MM.1S (cell line): ENCODE results near the gene ASCC2.

Experiments
- DNase-seq: peaks from one replicate; pipeline ENCODE4 v3.0.0-alpha.2; 2015
- H2AFZ ChIP-seq: fragments of 300-600 bp; sonication (generic); 2 replicates; pipeline ENCODE4 v1.6.0; 2016; ENCODE audit warnings: antibody characterized with exemption, low read length
- H3F3A ChIP-seq: fragments of 300-600 bp; sonication (generic); 2 replicates; pipeline ENCODE4 v1.6.1; 2016; ENCODE audit warnings: mild to moderate bottlenecking, antibody characterized with exemption, low read length, moderate library complexity, mixed read lengths; ENCODE audit not compliant: insufficient read depth
- H3K27ac ChIP-seq: fragments of 300-600 bp; sonication (generic); 2 replicates; pipeline ENCODE4 v1.5.1; 2016; ENCODE audit warnings: mild to moderate bottlenecking, low read length
- H3K27me3 ChIP-seq: fragments of 300-600 bp; sonication (generic); replicated peaks from 2 replicates; pipeline ENCODE4 v1.6.0; 2016; ENCODE audit warnings: low read length; ENCODE audit not compliant: insufficient read depth
- H3K36me3 ChIP-seq: fragments of 300-600 bp; sonication (generic); replicated peaks from 2 replicates; pipeline ENCODE4 v1.6.1; 2016; ENCODE audit warnings: mild to moderate bottlenecking, low read length, mixed read lengths; ENCODE audit not compliant: insufficient read depth
- H3K4me1 ChIP-seq: fragments of 300-600 bp; sonication (generic); 2 replicates; pipeline ENCODE4 v1.6.1; 2016; ENCODE audit warnings: low read length, mixed read lengths
- H3K4me2 ChIP-seq: fragments of 300-600 bp; sonication (generic); 2 replicates; pipeline ENCODE4 v1.6.0; 2016; ENCODE audit warnings: low read depth, low read length
- H3K4me3 ChIP-seq: fragments of 300-600 bp; sonication (generic); 2 replicates; pipeline ENCODE4 v1.5.1; 2016; ENCODE audit warnings: low read length, mixed read lengths
- H3K79me2 ChIP-seq: fragments of 300-600 bp; sonication (generic); 2 replicates; pipeline ENCODE4 v1.6.1; 2016; ENCODE audit warnings: mixed run types, low read length, mixed read lengths
- H3K9ac ChIP-seq: fragments of 300-600 bp; sonication (generic); 2 replicates; pipeline ENCODE4 v1.6.1; 2016; ENCODE audit warnings: low read length, mixed read lengths
- H3K9me2 ChIP-seq: fragments of 300-600 bp; sonication (generic); replicated peaks from 2 replicates; pipeline ENCODE4 v1.6.1; 2016; ENCODE audit warnings: mild to moderate bottlenecking, low read length, mixed read lengths; ENCODE audit not compliant: insufficient read depth
- H3K9me3 ChIP-seq: fragments of 300-600 bp; sonication (generic); replicated peaks from 2 replicates; pipeline ENCODE4 v1.6.1; 2016; ENCODE audit warnings: mild to moderate bottlenecking, low read length, mixed read lengths; ENCODE audit not compliant: insufficient read depth
- H4K20me1 ChIP-seq: fragments of 300-600 bp; sonication (generic); 2 replicates; pipeline ENCODE4 v1.6.1; 2016; ENCODE audit warnings: mild to moderate bottlenecking, low read length, moderate library complexity, mixed read lengths; ENCODE audit not compliant: insufficient read depth
- EZH2 ChIP-seq: fragments of 300-600 bp; sonication (generic); optimal IDR thresholded peaks from 2 replicates; pipeline ENCODE3; 2017; ENCODE audit warnings: low read depth, mild to moderate bottlenecking, antibody characterized with exemption, low read length, mixed read lengths
- EZH2phosphoT487 ChIP-seq: fragments of 300-600 bp; sonication (generic); IDR thresholded peaks from 2 replicates; pipeline ENCODE4 v1.6.1; 2018; ENCODE audit warnings: antibody characterized with exemption, low read length
- TF ChIP-seq, protein P1 (sequence below): fragments of 300-600 bp; sonication (generic); IDR thresholded peaks from 2 replicates; pipeline ENCODE4 v1.5.1; 2016; ENCODE audit warnings: antibody characterized with exemption, low read length, mixed read lengths

The ASCC2 gene

DNA sequence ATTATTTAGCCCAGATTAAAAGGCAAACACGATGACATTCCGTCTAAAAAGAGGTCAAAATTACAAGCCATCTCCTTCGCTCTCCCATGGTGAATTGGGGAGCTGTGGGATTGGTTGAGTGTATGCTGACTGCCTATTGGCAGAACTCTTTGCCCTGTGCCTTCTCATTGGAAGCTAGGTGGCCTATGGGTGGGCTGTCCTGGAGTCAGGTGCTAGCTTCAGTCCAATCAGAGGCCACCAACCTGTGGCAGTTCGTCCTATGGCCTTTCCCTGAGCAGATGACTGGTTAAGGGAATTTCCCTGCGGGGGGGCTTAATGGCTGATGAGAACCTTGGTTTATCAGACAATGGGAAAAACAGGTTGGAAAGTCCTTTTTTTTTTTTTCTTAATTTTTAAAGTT is 41.7 kb upstream of the ASCC2 start:
- no peaks in the 10 kb centered on the region for H4K20me1 ChIP-seq
- no peak for DNase-seq
- peaks cover 17% of the 10 kb centered on the region for H3K79me2 ChIP-seq
- no peak overlapping the region for H2AFZ ChIP-seq
- no peak overlapping the region for H3K4me3 ChIP-seq
- TF ChIP-seq EZH2: no peak
- no peaks in the 10 kb centered on the region for H3K9me3 ChIP-seq
- H3K9ac ChIP-seq: no peak overlapping the region
- H3K27ac ChIP-seq: no peak overlapping the region
- H3K9me2 ChIP-seq: no peaks in the 10 kb centered on the region
- no peaks in the 10 kb centered on the region; the same call in 1 of the 2 replicates for H3K4me1 ChIP-seq
- no peaks in the 10 kb centered on the region for H3K36me3 ChIP-seq
- no peaks in the 10 kb centered on the region for H3K27me3 ChIP-seq
- no peaks in the 10 kb centered on the region for H3F3A ChIP-seq
- no peak overlapping the region for H3K4me2 ChIP-seq

DNA sequence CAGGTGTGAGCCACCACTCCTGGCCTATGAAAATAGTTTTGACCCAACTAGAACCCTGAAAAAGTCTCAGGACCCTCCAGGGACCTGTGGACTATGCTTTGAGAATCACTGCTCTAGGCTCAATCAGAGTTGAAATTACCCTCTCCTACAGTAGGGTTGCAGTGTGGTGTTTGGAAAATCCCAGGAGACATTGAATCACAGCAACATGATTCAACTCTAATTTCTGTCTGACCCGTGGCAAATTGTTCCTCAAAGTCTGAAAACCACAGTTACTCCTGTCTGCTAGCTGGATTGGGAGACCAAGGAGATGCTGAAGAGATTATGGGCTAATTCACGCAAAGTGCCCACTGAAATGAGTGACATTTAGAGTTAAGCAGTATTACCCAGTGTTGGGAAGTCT is 39.5 kb upstream of the ASCC2 start:
- H3K4me2 ChIP-seq: no peak overlapping the region
- H3K79me2 ChIP-seq: no peaks in the 10 kb centered on the region
- no peaks in the 10 kb centered on the region for H3K9me3 ChIP-seq
- no peak overlapping the region for H2AFZ ChIP-seq
- H3K27ac ChIP-seq: no peak overlapping the region
- H3K27me3 ChIP-seq: no peaks in the 10 kb centered on the region
- no peaks in the 10 kb centered on the region for H3K9me2 ChIP-seq
- no peaks in the 10 kb centered on the region for H3F3A ChIP-seq
- TF ChIP-seq EZH2 (no peak), EZH2phosphoT487 (no peak)
- TF ChIP-seq, protein P1, sequence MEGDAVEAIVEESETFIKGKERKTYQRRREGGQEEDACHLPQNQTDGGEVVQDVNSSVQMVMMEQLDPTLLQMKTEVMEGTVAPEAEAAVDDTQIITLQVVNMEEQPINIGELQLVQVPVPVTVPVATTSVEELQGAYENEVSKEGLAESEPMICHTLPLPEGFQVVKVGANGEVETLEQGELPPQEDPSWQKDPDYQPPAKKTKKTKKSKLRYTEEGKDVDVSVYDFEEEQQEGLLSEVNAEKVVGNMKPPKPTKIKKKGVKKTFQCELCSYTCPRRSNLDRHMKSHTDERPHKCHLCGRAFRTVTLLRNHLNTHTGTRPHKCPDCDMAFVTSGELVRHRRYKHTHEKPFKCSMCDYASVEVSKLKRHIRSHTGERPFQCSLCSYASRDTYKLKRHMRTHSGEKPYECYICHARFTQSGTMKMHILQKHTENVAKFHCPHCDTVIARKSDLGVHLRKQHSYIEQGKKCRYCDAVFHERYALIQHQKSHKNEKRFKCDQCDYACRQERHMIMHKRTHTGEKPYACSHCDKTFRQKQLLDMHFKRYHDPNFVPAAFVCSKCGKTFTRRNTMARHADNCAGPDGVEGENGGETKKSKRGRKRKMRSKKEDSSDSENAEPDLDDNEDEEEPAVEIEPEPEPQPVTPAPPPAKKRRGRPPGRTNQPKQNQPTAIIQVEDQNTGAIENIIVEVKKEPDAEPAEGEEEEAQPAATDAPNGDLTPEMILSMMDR: no peak
- no peak overlapping the region for H3K9ac ChIP-seq
- no peaks in the 10 kb centered on the region for H4K20me1 ChIP-seq
- peaks cover 7% of the 10 kb centered on the region; the same call in 1 of the 2 replicates for H3K4me1 ChIP-seq
- no peak for DNase-seq
- H3K36me3 ChIP-seq: no peaks in the 10 kb centered on the region
- no peak overlapping the region for H3K4me3 ChIP-seq

DNA sequence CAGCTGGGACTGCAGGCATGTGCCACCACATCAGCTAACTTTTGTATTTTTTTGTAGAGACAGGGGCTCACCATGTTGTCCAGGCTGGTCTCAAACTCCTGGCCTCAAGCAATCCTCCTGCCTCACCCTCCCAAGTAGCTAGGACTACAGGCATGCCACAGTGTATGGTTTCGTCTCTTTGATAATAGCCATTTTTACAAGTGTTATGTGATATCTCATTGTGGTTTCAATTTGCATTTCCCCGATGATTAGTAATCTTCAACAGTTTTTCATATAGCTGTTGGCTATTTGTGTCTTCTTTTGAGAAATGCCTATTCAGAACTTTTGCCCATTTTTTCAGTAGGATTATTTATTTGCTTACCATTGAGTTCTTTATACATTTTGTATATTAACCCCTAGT is 35.9 kb upstream of the ASCC2 start:
- no peaks in the 10 kb centered on the region for H3K9me3 ChIP-seq
- no peaks in the 10 kb centered on the region for H3K27me3 ChIP-seq
- DNase-seq: peak; percentile 67
- H2AFZ ChIP-seq: no peak overlapping the region
- no peaks in the 10 kb centered on the region for H3K9me2 ChIP-seq
- H3K4me2 ChIP-seq: peak overlapping the region; percentile 40
- no peaks in the 10 kb centered on the region for H3K36me3 ChIP-seq
- peaks cover 12% of the 10 kb centered on the region; the same call in 1 of the 2 replicates for H3K4me1 ChIP-seq
- no peaks in the 10 kb centered on the region; the same call in 1 of the 2 replicates for H3F3A ChIP-seq
- TF ChIP-seq EZH2phosphoT487: no peak
- no peak for TF ChIP-seq EZH2
- TF ChIP-seq, protein P1: no peak
- H3K79me2 ChIP-seq: no peaks in the 10 kb centered on the region
- no peak overlapping the region for H3K4me3 ChIP-seq
- H4K20me1 ChIP-seq: no peaks in the 10 kb centered on the region
- peak overlapping the region; percentile 9; the same call in 1 of the 2 replicates for H3K27ac ChIP-seq
- H3K9ac ChIP-seq: no peak overlapping the region

DNA sequence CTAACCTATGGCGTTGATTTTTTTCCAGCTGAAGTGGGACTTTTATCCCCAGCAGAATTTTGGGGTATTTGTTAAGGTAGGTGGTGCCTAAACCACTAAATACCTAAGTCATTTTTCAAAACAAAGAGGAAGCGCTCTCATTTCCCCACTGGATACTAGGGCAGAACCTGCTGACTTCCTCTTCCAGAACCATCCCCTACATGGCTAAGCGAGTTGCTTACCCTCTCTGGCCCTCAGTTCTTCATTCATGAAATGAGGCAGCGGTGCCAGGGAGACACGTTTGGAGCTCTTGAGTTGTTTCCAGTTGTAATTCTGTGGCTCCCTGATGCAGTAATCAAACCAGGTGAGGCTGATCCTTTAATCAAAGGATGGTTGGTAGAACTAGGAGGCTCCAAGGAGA is 34.9 kb upstream of the ASCC2 start:
- no peak overlapping the region for H3K4me2 ChIP-seq
- no peak for DNase-seq

More for the DNA sequence above, 34.9 kb upstream of the ASCC2 start:
- no peaks in the 10 kb centered on the region for H3K9me3 ChIP-seq
- TF ChIP-seq, protein P1: no peak
- TF ChIP-seq EZH2phosphoT487 (no peak), EZH2 (no peak)
- H3K36me3 ChIP-seq: no peaks in the 10 kb centered on the region
- H3K27me3 ChIP-seq: no peaks in the 10 kb centered on the region
- no peak overlapping the region for H3K27ac ChIP-seq
- no peaks in the 10 kb centered on the region for H3K79me2 ChIP-seq
- no peak overlapping the region for H2AFZ ChIP-seq
- no peaks in the 10 kb centered on the region for H3K9me2 ChIP-seq
- H3K4me1 ChIP-seq: peaks cover 12% of the 10 kb centered on the region; the same call in 1 of the 2 replicates
- no peaks in the 10 kb centered on the region; the same call in 1 of the 2 replicates for H3F3A ChIP-seq
- no peak overlapping the region for H3K9ac ChIP-seq
- H4K20me1 ChIP-seq: no peaks in the 10 kb centered on the region
- H3K4me3 ChIP-seq: no peak overlapping the region
